Neutrophil (primary cell): Measurements from ENCODE around the gene MEGF9.
"Not testable (repeated sequence)": the region's sequence is repeated elsewhere in the genome, so short reads cannot be mapped to it uniquely, and the experiment has no call there.

Source experiments
- H3K27ac ChIP-seq: fragments of 200-600 bp; sonication (generic); 2 replicates; pipeline ENCODE4 v1.5.1; 2016; ENCODE audit warnings: mild to moderate bottlenecking, moderate library complexity
- H3K27me3 ChIP-seq: fragments of 200-600 bp; sonication (generic); 2 replicates; pipeline ENCODE4 v1.6.0; 2016; ENCODE audit warnings: mild to moderate bottlenecking
- H3K36me3 ChIP-seq: fragments of 200-600 bp; sonication (generic); 2 replicates; pipeline ENCODE4 v1.5.1; 2017
- H3K4me1 ChIP-seq, 2 experiments: fragments of 200-600 bp in 1 of 2; sonication (generic) in 1 of 2; 1 replicate in 1 of 2; 2 replicates in 1 of 2; pipeline versions ENCODE4 v1.5.1 to v1.6.1; 2013 to 2016; ENCODE audit warnings: low read depth in 1 of 2, low read length in 1 of 2, mild to moderate bottlenecking in 1 of 2, moderate library complexity in 1 of 2; ENCODE audit not compliant: control insufficient read depth in 1 of 2, insufficient read depth in 1 of 2
- H3K4me3 ChIP-seq, 2 experiments: fragments of 200-600 bp in 1 of 2; sonication (generic) in 1 of 2; 1 replicate in 1 of 2; 2 replicates in 1 of 2; pipeline ENCODE4 v1.5.1; 2013 to 2016; ENCODE audit warnings: low read depth in 1 of 2, low read length in 1 of 2, mild to moderate bottlenecking in 1 of 2, moderate library complexity in 1 of 2
- H3K9me3 ChIP-seq: fragments of 200-600 bp; sonication (generic); 2 replicates; pipeline ENCODE4 v1.5.1; 2016
- TF ChIP-seq, protein P1 (sequence below): fragments of 200-600 bp; sonication (generic); IDR thresholded peaks from 2 replicates; pipeline ENCODE4 v1.5.1; 2016; ENCODE audit warnings: antibody characterized with exemption

Gene MEGF9

DNA sequence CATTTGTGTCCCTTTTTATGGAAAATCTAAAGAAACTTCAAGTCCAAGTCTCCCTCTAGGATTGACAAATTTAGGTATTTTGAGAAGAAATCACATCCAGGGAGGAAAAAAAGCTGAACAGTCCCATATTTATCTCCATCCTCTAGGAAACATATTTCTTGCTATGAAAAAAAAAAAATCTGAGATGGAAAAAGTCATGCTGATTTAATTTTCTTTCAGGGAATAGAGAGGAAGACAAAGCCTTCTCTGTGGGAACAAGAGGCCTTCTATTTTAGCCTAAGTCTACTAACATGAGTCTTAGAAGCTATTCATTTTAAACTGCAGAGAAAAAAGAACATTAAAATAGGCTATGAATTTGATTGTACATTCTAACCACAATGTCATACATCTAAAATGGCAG lies 71.2 kb downstream of the MEGF9 start:
- Histone ChIP-seq H3K36me3 (peaks cover 69% of the 10 kb centered on the region), H3K4me3 (no peak overlapping the region), H3K27me3 (no peaks in the 10 kb centered on the region), H3K4me1 (peaks cover 27 to 37% of the 10 kb centered on the region in 2 experiments), H3K27ac (peak overlapping the region; percentile 38), H3K9me3 (no peaks in the 10 kb centered on the region)
- TF ChIP-seq, protein P1, sequence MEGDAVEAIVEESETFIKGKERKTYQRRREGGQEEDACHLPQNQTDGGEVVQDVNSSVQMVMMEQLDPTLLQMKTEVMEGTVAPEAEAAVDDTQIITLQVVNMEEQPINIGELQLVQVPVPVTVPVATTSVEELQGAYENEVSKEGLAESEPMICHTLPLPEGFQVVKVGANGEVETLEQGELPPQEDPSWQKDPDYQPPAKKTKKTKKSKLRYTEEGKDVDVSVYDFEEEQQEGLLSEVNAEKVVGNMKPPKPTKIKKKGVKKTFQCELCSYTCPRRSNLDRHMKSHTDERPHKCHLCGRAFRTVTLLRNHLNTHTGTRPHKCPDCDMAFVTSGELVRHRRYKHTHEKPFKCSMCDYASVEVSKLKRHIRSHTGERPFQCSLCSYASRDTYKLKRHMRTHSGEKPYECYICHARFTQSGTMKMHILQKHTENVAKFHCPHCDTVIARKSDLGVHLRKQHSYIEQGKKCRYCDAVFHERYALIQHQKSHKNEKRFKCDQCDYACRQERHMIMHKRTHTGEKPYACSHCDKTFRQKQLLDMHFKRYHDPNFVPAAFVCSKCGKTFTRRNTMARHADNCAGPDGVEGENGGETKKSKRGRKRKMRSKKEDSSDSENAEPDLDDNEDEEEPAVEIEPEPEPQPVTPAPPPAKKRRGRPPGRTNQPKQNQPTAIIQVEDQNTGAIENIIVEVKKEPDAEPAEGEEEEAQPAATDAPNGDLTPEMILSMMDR: no peak

DNA sequence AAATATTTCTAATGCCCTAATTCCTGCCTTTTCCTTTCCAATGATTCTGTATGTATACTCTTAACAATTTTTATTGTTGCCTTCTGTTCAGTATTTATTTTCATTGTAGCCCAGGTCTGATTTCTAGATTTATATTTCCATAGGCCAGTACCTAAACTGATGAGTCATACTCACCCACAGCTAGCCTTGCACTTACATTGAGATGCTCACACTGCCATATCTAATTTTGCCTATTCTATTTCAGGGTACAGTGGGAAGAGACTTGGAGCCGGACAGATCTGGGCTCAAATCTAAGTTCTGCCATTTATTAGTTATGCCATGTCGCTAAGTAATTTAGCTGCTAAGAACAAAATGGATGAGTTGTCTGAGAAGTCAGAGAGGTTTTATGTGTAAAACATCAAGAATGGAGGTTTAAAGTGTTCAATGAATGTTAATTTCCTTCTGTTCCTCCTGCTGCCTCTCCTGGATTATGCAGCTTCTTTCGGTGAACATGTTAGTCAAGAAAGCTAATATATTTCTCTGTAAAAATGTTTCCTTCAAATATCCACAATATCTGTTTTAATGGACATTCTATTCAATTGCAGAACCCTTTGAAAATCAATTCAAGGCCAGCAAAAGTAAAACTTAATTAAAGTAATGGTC lies 72.0 kb downstream of the MEGF9 start:
- Histone ChIP-seq H3K4me1 (peaks cover 19 to 29% of the 10 kb centered on the region in 2 experiments), H3K27me3 (no peaks in the 10 kb centered on the region), H3K9me3 (no peaks in the 10 kb centered on the region), H3K36me3 (peaks cover 74% of the 10 kb centered on the region), H3K27ac (peak overlapping the region; percentile 38), H3K4me3 (no peak overlapping the region)
- TF ChIP-seq, protein P1: no peak

DNA sequence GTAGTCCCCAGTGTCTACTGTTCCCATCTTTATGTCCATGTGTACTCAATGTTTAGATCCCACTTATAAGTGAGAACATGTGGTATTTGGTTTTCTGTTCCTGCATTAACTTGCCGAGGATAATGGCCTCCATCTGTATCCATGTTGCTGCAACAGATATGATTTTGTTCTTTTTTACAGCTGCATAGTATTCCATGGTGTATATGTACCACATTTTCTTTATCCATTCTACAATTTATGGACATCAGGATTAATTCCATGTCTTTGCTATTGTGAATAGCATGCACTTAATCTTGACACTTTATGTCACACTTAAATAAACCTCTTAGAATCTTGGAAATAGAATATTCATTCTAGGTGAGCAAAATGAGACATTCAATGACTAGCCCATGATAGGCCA lies 73.4 kb downstream of the MEGF9 start:
- not testable (repeated sequence) for H3K4me3 ChIP-seq, H3K9me3 ChIP-seq, H3K27me3 ChIP-seq
- H3K4me1 ChIP-seq: peaks cover 7 to 16% of the 10 kb centered on the region in 2 experiments
- peak overlapping the region; percentile 38 for H3K27ac ChIP-seq
- H3K36me3 ChIP-seq: peaks cover 84% of the 10 kb centered on the region

DNA sequence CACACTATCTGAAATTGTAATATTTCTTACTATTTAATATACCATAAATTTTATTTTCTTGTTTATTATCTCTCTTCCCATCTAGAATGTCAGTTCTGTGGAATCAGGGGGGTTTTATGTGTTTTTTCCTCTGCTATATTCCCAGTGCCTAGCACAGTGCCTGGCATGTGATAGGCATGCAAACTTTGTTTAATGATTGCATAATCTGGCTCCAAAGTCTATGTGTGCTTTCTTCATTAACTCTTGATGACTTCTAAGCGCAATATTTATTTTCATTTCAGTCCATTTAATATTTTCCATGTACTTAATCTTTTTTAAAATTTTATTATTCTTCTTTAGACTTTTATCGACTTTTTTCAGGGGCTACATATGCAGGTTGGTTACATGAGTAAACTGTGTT lies 73.9 kb downstream of the MEGF9 start:
- Histone ChIP-seq H3K27ac (no peak overlapping the region), H3K4me1 (peaks cover 2 to 12% of the 10 kb centered on the region in 2 experiments), H3K27me3 (no peaks in the 10 kb centered on the region), H3K4me3 (no peak overlapping the region), H3K36me3 (peaks cover 82% of the 10 kb centered on the region), H3K9me3 (no peaks in the 10 kb centered on the region)
- TF ChIP-seq, protein P1: no peak

DNA sequence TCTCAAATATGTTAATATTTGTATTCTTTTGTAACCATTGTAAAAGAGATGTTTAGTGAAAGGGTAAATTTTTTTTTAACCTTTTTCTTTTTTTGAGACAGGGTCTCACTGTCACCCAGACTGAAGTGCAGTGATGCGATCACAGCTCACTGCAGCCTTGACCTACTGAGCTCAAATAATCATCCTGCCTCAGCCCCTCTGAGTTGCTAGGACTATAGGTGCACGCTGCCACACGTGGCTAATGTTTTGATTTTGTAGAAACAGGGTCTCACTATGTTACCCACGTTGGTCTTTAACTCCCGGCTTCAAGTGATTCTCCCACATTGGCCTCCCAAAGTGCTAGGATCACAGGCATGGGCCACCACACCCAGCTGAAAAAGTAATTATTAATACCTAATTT lies 76.4 kb downstream of the MEGF9 start:
- no peak overlapping the region for H3K4me3 ChIP-seq
- no peak overlapping the region for H3K27ac ChIP-seq
- TF ChIP-seq, protein P1: no peak
- no peaks in the 10 kb centered on the region for H3K4me1 ChIP-seq
- peaks cover 59% of the 10 kb centered on the region for H3K36me3 ChIP-seq
- no peaks in the 10 kb centered on the region for H3K27me3 ChIP-seq
- no peaks in the 10 kb centered on the region for H3K9me3 ChIP-seq

DNA sequence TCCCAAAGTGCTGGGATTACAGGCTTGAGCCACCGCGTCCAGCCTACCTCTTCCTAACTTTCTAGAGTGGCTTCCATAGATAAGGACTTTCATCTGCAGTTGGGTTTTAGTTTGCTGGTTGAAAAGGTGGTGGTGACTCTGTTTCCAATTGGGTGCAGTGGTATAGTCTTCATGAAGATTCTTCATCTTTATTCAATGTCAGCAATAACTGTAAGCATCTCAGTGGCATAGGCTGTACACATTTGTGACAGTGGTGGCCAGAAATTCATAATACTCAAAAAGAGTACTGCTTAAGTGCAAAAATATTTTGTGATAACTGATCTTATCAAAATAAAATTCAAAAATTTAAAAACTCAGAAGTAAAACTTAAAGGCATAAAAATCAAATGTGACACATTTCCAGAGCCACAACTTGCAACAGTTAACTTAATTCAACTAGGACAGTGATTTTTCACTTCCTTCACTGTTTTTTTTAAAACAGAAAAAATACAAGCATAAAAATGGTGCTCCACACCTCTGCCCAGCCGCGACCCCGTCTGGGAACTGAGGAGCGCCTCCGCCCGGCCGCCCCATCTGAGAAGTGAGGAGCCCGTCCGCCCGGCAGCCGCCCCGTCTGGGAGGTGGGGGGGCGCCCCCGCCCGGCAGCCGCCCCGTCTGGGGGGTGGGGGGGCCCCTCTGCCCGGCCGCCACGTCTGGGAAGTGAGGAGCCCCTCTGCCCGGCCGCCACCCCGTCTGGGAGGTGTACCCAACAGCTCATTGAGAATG lies 77.9 kb downstream of the MEGF9 start:
- TF ChIP-seq, protein P1: no peak

More for the DNA sequence above, 77.9 kb downstream of the MEGF9 start:
- peak overlapping the region; percentile 40 for H3K27ac ChIP-seq
- H3K27me3 ChIP-seq: no peaks in the 10 kb centered on the region
- no peak overlapping the region for H3K4me3 ChIP-seq
- H3K9me3 ChIP-seq: no peaks in the 10 kb centered on the region
- no peaks in the 10 kb centered on the region for H3K4me1 ChIP-seq
- H3K36me3 ChIP-seq: peaks cover 53% of the 10 kb centered on the region
